Kidney tubule cell (primary cell): ENCODE measurements around the gene DSP.

Source experiments
- DNase-seq: peaks from one replicate; pipeline ENCODE4 v3.0.0-alpha.2; 2018; ENCODE audit warnings: low spot score

DSP gene

DNA sequence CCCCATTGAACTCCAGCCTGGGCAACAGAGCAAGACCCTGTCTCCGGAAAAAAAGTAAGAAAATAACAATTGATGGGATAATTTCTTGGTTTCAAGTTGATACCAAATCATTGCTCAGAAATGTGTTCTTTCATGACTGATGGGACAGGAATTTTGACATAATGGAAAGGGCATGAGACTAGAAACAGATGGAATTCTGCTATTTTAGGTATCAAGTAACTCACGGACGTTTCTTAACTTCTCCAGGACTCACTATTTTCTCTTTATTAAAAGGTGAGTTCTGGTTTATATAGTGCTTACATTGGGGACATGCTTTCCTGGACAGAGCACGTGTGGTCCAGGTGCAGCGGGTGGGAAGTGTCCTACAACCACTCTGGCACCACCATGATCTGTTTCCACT lies 6.0 kb upstream of the DSP start:
- DNase-seq, result peak; percentile 67

DNA sequence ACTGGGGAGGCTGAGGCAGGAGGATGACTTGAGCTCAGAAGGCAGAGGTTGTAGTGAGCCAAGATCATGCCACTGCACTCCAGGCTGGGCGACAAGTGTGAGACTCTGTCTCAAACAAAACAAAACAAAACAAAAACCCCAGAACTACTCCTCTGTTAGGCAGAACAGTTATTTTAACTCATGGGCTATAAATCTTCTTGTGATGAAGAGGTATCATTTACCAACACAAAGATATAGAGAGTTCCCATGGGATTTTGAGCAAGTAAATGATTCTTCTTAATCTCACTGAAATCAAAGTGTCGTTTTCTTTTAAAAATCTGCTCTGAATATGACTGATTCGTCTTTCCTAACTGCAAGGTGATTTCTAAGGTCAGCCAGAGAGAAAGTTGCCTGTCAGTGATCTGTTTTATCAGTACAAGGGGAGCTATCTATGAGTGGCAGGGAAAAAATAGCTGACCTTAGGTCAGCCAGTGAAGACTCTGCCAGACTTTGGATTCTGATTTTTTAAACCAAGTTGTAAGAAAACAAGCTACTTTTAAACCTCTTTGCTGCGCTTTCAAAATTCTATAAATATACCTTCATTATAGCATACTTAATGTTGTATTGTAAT lies 3.8 kb upstream of the DSP start:
- no peak for DNase-seq

DNA sequence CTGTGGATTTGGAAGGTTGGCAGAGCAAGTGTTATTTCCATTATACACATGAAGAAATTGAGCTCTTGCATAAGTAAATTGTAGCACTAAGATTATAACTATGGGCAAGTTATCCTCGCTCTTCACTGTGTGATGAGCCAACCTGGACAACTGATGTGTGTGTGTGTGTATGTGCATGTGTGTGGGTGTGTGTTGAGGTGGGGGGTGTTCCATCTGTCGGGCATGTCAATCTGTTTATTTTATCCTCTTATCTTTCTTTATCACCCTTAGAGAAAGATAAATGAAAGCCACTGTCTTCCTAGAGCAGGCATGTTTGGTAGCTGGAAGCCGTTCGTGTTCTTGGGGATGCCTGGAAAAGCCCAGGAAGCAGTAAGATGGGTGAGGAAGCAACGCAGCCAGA lies 3.0 kb upstream of the DSP start:
- DNase-seq, result no peak

DNA sequence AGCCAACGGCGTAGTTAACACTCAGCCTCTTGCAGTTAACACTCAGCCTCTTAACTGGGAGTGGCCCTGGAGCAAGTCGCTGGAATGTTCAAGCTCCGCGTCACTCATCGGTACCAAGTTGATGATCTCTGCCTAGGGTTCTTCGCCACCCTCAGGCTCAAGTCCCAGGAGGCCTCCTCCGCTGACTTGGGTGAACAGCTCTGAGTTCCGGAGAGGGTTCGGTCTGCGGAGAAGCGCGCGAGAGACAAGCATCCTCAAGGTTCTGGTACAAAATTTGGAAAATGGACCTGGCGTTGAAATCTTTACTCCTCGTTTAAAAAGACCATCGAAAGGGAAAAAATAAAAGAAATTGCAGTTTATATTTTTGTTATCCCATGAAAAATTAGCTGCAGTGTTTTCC lies 876 bp upstream of the DSP start:
- peak; percentile 73 for DNase-seq

DNA sequence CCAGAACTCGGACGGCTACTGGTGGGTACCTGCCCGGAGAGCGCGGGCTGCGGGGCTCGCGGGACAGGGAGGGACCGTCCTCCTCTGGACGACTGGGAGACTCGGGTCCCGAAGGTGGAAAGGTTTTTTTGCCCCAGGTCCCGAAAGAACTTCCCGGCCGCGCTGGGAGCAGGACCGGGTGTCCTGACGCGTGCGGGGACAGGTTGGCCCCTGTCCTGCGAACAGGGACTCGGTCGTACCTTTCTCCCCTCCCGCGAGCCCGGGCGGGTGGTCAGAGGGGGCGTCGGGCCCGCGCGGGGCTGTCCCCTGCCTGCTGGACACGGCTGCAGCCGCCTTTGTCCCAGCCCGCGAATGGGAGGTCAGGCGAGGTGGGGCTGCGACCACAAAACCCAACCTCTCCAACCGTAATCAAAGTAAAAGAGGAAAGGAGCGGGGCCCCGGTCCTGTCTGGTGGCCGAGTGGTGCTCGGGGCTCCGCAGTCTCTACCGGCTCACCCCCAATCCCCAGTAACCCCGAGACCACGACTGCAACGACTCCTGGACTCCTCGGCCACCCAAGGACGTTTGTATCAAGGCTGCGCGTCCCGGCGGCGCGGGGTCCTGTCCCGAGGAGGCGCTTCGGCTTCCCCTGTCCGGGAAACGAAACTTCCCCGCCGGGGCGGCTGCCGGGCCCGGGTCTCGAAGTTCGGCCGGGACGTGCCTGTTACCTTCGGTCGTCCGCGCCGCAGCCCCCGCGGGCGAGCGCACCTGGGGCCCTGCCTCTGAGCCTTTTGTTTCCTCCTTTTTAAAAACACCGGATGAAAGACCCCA lies 798 bp downstream of the DSP start:
- DNase-seq, result peak; percentile 58

DNA sequence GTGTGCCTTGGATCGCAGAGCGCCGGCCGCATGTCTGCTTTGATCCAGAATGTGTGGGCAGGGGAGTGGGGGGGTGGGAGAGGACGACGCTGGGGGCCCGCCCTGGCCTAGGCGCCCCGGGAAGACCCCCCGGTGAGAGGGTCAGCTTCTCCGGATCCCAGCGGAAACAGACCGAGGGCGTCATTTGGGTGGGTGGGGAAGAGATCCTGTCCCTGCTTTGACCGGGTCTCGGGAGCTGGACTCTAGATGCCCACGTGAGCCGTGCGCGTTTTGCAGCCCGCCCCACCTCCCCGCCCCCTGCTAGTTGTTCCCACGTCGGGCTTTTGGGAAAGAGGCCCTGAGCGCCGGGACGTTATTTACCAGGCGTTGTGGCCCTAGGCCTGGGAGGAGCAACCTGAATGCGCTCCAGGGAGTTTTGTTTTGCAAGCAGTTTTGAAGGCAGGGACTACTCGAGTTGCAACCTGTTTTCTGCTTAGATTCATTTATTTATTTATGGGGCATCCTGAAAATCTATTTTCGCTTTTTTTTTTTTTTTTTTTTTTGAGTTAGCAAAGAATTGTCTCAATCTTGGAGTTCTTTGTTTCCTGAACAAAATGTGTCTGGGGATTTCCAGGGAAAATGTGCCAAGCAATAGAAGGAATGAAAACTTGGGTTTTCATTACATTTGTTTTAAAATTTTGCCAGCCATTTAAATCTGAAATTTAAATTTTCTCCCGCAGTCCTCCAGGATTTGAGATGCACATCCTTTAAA lies 1.6 kb downstream of the DSP start:
- DNase-seq, result peak; percentile 76

DNA sequence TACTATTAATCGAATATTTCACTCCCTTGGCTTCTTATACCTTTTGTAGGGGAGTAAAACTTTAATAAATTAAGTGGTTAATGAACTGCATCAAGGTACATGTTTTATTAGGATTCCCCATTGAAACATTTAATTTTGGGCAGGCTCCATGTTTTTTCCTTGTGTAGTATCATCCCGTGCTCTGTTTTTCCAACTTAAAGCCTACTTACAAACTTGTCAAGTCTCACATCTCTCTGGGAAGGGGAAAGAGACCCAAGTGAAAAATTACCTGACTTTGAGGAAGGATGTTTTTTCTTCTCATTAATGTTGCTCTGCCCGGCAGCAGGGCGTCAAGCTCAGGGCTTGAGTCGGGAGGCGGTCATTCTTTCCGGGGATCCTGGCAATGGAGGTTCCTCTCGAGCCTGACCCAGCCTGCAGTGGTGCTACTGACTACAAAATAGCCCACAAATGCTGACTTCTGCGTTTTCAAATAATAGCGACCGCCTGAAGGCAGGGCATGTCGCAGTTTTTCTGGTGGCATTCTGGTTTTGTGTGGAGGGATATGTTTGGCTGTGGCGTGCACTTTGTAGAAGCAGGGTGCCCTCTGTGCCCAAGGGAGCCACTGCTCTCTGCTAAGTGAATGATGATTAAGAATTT lies 2.4 kb downstream of the DSP start:
- DNase-seq, result peak; percentile 46

DNA sequence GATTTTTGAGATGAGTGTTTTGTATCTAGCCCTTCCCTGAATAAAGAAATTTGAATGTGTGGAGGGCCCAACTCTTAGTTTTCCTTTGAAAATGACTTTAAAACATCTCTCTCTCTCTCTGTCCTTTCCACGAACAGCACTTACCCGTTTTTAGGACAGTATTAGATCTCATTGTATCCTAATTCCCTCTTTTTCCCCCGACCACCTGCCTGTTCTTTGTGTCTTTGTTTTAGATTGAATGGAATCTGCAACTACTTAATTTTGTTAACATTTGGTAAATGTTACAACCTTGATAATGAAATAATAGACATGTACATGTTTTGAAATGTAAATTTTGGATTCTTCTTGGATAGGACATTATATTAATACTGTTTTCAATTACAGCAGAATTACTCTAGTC lies 3.1 kb downstream of the DSP start:
- no peak for DNase-seq

DNA sequence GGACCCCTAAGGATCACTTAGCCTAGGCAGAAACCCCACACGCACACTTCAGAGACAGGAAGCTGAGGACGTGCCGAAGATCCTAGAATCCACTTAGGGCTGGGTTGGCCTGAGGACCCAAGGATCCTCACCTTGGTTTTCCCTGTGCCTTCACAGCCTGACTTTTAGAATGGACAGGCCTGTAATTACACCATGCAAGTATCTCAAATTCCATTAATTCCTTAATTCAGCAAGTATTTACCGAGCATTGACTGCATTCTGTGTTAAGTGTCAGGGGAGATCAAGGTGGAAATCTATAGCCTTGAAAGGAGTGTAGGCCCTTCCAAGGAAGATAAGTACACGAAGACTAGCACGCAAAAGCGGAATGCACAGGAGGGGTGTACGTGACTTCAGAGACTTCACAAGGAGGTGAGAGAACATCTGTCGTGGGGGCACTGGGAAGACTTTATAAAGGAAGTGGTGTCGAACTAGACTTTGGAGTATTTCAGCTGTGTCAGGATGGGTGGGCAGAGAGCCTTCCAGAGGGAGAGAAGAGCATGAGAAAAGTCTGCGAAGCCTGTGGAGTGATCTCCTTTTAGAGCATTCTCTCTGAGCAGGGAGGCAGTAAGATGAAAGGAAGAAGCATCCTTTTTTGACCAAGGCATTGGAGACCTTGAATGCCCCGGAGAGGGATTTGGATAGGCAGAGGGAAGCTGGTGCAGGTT lies 4.0 kb downstream of the DSP start:
- no peak for DNase-seq

DNA sequence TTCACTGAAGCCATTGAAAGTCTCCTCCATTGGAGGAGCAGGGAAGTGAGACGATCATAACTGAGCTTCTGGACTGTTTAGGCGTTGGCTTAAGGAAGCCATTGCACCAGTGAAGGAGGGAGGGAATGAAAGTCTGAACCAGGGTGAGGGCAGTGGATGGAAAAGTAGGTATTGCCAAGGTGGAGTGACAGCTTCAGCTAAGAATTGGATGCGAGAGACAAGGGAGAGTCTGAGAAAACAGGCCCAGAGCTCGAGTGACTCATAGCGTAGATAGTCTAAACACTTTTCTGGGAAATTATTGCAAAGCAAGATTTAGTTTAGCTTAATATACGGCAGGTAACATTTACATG lies 4.5 kb downstream of the DSP start:
- DNase-seq, result no peak

DNA sequence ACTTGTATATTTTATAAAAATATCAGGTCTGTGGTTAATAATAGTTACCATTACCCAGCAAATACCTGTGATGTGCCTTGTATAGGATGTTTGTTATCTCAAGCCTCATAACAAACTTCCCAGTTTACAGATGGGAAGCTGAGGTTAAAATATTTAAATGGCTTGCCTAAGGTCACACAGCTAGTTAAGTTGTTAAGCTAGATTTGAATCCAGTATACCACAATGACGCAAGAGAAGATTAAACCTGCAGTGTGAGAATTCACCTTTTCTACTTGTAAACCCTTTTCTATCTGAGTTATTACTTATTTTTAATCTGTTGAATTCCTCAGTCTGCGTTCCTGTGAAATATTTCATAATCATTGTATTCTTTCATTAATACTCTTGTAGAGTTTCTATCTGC lies 4.9 kb downstream of the DSP start:
- no peak for DNase-seq

DNA sequence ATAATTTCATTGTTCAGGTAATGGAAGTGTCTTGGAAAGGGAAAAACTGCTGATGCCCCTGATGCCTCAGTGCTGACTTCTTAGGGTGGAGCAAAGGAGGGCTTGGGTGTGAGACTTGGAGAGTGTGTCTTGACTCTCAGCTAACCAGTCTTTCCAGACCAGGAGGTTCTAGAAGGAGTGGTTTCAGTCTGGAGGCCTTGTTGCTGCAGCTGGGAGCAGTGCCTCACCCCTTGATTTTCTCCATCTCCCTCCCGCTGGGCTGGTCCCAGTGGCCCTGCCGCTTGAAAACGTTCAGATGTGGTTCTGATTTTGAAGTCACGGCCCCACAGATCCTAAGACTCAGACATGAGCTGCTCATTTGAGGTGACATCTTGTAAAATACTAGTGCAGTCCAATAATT lies 5.4 kb downstream of the DSP start:
- no peak for DNase-seq

DNA sequence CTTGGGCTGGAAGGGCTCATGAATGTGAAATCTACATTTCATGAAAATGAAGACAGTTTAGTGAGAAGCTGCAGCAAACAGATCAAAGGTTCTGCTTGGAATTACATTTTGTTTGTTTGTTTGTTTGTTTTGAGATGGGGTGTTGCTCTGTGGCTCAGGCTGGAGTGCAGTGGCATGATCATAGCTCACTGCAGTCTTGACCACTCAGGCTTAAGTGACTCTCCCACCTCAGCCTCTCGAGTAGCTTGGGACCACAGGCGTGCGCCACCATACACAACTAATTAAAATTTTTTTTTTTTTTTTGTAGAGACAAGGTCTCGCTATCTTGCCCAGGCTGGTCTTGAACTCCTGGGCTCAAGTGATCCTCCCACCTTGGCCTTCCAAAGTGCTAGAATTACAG lies 5.8 kb downstream of the DSP start:
- DNase-seq, result no peak

DNA sequence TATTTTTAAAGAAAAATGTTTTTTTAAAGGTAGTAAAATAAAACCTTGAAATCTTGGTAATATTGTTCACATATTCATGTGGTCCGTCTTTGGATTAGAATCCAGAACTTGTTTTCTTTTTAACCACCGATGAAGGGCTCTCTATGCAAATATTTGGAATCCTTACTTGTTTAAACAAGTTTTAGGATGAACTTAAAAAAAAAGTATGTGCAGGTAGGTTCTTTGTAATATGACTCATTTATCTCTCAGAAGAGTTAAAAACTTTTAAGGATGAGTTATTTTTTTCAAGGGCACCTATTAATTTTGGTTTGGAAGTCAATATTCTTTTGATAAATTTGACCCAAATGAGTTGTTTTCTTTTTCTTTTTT lies 8.9 kb downstream of the DSP start:
- DNase-seq, result no peak

DNA sequence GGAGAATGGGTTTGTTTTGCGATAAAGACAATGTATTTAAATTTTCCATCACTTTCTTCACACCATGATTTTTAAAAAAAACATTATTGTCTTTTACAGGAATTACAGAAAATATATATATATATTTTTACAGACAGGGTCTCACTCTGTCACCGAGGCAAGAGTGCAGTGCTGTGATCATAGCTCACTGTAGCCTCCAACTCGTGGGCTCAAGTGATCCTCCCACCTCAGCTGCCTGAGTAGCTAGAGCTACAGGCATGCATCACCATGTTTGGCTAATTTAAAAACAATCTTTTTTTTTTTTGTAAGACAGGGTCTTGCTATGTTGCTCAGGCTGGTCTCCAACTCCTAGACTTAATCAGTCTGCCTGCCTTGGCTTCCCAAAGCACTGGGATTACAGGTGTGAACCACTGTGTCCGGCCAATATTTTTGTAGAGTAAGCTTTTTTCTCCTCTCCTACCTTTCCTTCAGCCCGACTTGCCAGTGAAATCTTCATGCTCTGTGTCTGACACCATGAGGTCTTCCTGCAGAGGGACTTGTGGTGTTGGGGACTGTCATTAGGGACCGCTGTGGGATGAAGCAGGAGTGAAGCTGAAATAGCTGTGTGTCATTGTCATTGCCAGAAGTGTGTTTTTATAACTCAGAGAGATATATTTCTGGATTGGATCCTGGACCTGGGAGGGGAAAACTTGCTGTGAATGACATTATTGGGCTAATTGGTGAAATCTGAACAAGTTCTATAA lies 13.2 kb downstream of the DSP start:
- DNase-seq, result no peak

DNA sequence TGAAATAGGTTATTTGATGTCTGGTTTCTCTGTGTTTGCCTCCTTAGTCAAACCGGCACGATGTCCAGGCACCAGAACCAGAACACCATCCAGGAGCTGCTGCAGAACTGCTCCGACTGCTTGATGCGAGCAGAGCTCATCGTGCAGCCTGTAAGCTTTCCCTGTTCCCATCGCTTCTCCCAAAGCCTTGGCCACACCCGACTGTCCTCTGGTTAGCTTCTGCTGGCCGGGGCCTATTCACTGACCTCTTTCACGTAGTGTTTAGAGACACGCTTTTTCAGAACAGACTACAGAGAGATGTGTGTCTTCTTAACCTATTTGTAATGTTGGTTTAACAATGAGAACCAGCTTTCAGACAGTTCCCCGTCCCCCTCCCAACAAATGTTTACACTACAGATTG lies 14.2 kb downstream of the DSP start:
- DNase-seq, result no peak

DNA sequence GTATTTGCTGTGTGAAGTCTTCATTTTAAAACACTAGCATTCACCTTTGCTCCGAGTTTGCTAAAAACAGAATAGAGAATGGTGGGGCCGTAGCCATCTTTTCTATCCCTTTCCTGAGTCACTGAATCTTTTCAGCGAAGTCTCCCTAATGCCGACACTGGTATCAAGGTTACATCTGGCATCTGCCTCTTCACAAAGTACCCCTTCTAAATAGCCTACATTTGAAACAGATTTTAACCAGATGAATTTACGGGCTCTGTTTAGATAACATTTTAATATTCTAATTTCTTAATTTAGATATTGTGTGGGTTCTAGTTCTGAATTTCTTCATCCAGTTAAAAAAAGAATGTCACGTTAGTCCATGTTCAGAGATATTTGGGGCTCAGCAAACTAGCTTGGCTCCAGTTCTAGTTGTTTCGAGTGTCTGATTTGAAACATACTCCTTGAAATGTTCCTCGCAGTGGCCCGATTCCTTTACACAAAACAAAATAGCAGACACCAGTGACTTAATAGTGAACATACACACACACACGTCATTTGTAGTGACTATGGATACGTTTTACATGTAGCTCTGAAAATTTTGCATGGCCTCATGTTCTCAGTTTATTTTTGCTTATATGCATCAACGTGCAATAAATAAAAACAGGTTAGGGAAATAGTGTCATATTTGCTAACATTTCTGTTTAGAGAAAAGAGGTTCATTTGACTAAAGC lies 15.1 kb downstream of the DSP start:
- no peak for DNase-seq

DNA sequence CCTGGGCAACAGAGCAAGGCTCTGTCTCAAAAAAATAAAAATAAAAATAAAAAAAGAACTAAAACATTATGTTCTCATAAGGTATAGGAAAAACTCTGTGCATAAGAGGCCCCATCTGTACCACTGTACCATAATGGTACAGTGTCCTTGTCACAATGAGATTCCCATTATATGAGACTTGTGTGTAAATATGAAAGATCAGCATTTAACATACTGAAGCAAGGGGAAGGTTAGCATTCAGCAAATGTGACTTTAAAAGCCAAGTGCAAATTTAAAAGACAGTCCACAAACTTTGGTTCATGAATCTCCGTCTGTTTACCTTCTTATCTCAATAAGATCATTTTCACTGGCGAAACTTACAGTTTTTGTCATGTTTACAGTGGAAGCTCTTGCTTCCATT lies 16.2 kb downstream of the DSP start:
- DNase-seq, result no peak

DNA sequence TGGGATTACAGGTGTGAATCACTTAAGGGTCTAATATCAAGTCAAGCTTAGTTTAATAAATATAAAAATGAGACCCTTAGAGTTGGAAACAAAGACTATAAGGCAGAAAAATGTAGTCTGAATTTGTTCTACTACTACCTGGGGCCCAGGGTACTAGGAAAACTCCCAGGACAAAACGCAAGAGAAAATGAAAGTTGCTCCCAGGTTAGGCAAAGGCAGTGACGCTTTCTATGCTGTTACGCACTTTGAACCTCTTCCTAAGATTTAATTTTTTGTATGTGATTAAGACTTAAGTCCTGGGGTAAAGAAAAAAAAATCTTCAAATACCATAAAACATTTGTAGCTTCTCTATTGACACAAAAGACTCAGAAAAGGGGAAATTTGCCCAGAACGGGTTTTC lies 17.3 kb downstream of the DSP start:
- no peak for DNase-seq

DNA sequence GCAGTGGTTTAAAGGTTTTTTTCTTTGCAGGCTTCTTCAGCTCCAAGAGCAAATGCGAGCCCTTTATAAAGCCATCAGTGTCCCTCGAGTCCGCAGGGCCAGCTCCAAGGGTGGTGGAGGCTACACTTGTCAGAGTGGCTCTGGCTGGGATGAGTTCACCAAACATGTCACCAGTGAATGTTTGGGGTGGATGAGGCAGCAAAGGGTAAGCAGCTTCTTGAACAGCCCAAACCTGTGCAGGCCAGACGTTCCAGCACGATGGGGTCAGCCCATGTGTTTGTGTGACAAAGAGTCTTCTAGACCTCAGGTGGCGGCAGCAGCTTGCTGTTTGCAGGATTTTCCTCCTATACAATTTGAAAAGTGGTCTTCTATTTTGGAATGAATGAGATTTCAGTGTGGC lies 17.7 kb downstream of the DSP start:
- DNase-seq, result no peak
